SW480 (cell line): ENCODE measurements around the gene COA1.
"Not testable (repeated sequence)": the region's sequence is repeated elsewhere in the genome, so short reads cannot be mapped to it uniquely, and the experiment has no call there.

Source experiments
- DNase-seq: peaks from one replicate; pipeline ENCODE4 v3.0.0-alpha.2; 2016; ENCODE audit warnings: low spot score

Gene COA1

DNA sequence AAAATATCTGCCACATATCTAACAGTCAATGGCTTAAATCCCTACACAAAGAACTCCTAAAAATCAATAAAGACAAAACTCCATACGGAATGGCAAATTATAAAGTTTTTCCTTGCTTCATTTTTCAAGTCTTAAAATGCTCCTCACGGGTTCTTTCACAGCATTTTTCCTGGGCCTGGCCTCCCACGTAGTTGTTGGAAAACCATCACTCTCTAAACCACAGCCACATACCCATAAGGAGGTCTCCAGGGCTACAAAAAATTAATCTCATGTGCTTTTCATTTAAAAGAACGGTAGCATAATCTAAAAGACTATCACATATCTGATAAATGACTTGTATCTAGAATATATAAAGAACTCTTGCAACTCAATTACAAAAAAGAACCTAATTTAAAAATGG, 2.9 kb downstream of the COA1 start:
- DNase-seq, result no peak

GRCh38 chr7:43725251-43725650, 4.1 kb downstream of the COA1 start:
- DNase-seq, result no peak

DNA sequence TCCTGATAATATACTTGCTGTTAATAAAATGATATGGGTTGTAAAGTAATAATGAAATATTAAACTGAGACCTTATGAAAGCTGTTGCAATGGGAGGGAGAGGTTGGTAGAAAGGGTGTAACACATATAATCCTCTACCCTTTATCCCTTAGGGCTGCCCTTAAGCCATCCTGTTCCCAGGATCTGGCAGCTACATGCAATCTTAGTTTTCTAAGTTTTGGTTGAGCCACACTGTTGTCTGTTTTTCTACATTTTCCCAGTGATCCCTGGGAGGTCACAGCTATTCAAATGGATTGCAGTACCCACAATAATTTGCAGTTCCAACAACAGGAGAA, 6.3 kb downstream of the COA1 start:
- DNase-seq, result no peak

DNA sequence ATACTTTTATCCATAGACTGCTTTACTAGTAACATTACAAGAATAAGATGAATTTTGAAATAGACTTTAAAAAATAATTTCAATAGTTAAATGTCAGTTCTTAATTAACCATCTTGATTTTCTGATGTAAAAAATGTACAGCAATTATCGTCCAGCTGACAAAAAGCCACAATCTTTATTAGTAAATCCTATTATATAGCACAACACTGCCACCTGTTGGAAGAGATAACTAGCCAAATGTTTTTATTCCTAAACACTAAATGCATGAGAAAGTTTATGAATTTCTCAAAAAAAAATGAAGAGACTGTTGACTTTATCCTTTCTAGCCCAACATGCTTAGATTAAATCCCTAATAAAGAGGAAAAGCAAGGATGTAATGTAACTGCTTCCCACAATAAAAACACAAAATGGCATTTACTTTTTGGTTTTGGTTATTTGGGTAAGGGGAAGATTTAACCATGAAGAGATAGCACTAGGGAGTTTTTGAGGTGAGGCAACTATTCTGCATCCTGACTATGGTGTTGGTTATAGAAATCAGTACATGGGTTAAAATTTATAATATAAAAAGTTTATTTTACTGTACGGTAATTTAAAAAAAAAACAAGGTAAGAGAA, 8.0 kb downstream of the COA1 start:
- DNase-seq, result peak; percentile 52

GRCh38 chr7:43716598-43716997, 12.7 kb downstream of the COA1 start:
- no peak for DNase-seq

DNA sequence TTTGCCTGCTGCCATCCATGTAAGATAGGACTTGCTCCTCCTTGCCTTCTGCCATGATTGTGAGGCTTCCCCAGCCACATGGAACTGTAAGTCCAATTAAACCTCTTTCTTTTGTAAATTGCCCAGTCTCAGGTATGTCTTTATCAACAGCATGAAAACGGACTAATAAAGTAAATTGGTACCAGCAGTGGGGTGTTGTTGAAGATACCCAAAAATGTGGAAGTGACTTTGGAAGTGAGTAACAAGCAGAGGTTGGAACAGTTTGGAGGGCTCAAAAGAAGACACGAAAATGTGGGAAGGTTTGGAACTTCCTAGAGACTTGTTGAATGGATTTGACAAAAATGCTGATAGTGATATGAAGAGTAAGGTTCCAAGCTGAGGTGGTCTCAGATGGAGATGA, 13.4 kb downstream of the COA1 start:
- DNase-seq, result not testable (repeated sequence)

DNA sequence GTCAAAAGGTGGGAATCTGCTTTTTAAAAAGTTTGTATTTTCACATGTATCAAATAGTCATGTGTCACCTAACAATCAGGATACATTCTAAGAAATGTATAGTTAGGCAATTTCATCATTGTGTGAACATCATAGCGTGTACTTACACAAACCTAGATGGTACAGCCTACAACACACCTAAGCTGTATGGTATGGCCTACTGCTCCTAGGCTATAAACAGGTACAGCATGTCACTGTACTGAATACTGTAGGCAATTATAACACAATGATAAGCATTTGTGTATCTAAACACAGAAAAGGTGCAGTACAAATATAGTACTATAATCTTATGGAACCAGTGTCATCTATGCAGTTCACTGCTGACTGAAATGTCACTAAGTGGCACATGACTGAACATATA, 17.8 kb downstream of the COA1 start:
- DNase-seq, result no peak

GRCh38 chr7:43708055-43708454, 21.3 kb downstream of the COA1 start:
- not testable (repeated sequence) for DNase-seq

DNA sequence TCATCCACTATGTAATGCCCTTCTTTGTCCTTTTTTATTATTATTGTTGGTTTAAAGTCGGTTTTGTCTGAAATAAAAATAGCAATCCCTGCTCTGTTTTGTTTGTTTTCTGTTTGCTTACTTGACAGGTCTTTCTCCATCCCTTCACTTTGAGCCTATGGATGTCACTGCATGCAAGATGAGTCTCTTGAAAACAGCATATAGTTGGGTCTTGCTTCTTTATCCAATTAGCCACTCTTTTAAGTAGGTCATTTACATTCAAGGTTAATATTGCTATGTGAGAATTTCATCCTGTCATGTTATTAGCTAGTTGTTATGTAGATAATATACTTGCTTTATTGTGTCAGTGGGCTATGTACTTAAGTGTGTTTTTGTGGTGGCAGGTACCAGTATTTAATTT, 25.8 kb downstream of the COA1 start:
- no peak for DNase-seq

DNA sequence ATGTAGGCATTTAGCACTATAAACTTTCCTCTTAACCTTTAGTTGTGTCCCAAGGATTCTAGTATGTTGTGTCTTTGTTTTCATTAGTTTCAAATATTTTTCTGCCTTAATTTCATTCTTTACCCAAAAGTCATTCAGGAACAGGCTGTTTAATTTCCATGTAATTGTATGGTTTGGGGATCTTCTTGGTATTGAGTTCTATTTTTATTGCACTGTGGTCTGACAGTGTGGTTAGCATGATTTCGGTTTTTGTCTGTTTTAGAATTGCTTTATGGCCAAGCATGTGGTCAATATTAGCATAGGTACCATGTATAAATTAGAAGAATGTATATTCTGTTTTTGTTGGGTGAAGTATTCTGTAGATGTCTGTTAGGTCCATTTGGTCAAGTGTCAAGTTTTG, 26.3 kb downstream of the COA1 start:
- no peak for DNase-seq

DNA sequence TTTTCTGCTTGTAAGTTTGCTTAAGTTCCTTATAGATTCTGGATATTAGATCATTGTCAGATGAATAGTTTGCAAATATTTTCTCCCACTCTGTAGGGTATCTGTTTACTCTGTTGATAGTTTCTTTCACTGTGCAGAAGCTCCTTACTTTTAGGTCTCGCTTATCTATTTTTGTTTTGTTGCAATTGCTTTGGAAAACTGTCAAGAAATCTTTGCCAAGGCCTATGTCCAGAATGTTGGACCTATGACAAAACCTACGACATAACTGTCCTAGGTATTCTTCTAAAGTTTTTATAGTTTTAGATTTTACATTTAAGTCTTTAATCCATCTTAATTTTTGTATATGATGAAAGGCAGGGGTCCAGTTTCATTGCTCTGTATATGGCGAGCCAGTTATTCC, 27.4 kb downstream of the COA1 start:
- DNase-seq, result no peak

DNA sequence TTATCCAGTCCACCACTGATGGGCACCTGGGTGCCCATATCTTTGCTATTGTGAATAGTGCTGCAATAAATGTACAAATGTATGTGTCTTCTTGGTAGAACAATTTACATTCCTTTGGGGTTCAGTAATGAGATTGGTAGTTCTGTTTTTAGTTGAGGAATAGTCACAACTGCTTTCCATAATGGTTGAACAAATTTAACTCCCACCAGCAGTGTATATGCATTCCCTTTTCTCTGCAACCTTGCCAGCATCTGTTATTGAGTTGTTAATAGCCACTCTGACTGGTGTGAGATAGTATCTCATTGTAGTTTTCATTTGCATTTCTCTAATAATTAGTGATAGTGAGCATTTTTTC, 27.8 kb downstream of the COA1 start:
- no peak for DNase-seq

GRCh38 chr7:43700646-43701499, 28.4 kb downstream of the COA1 start:
- no peak for DNase-seq

GRCh38 chr7:43700059-43700501, 29.2 kb downstream of the COA1 start:
- DNase-seq, result peak; percentile 69

- DNase-seq, result no peak
Measured at GRCh38 chr7:43698460-43699255, 30.7 kb downstream of the COA1 start.

DNA sequence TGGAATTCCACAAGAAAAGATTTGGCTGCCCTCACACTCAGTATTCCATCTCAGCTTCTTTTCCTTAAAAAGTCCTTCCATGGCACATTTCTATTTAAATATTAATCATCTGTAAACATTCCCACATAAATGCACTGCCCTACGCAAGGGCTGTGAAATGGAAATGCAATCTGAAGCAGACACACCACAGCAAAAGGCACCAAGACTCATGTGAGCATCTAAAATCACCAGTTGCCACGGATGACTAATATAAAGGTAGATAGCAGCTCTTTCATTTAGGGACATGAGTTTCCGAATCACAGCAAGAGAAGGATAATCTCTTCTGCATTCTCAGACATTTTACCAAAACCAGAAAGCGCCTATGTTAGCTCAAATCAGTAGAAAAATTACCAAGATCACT, 31.6 kb downstream of the COA1 start:
- DNase-seq, result no peak

- no peak for DNase-seq
Measured at GRCh38 chr7:43695365-43695764, 34.0 kb downstream of the COA1 start.

DNA sequence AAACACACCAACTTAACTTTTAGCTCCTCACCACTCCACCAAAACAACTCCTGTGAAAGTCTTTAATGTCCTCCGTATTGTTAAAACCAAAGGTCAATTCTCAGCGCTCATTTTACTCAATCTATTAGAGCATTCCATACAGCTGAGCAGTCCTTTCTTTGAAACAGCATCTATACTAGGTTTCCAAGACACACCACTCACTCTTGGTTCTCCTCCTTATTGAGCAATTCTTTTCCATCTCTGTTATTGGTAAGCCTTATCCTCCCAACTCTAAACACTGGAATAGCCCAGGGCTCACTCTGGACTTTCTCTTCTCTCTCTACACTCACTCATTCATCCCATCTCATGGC, 34.9 kb downstream of the COA1 start:
- peak; percentile 28 for DNase-seq

- peak; percentile 72 for DNase-seq
Measured at GRCh38 chr7:43693687-43694398, 35.5 kb downstream of the COA1 start.

GRCh38 chr7:43692582-43693373, 36.5 kb downstream of the COA1 start:
- no peak for DNase-seq

GRCh38 chr7:43691611-43692010, 37.7 kb downstream of the COA1 start:
- DNase-seq, result no peak

- DNase-seq, result no peak
Measured at GRCh38 chr7:43689115-43689514, 40.2 kb downstream of the COA1 start.
